Esophagus squamous epithelium (tissue), 5 donors: ENCODE results near the gene HFM1. TPM values are rescaled to one million over a fixed set of nuclear protein-coding genes. Genes with fewer than 3 reads are reported as not detected.
A peak's percentile ranks its signal among the peaks of the same experiment; 100 is the strongest.
"Not testable (repeated sequence)": the region's sequence is repeated elsewhere in the genome, so short reads cannot be mapped to it uniquely, and the experiment has no call there.

Experiments
- DNase-seq: peaks from one replicate; lab custom pipeline; 2025; lab: John Stamatoyannopoulos, UW
- H3K27ac ChIP-seq, 4 donors: fragments of 200-600 bp; sonication (generic); one replicate each; pipeline ENCODE4 v1.5.1; 2016 to 2019; ENCODE audit warnings: mild to moderate bottlenecking in 1 of 4
- H3K27me3 ChIP-seq, 4 donors: fragments of 200-600 bp; sonication (generic); 1 replicate in 3 of 4; 2 replicates in 1 of 4; pipeline versions ENCODE4 v1.5.1 to v1.6.0; 2017 to 2021; ENCODE audit warnings: antibody characterized with exemption in 1 of 4
- H3K36me3 ChIP-seq, 3 donors: fragments of 200-600 bp; sonication (generic); one replicate each; pipeline ENCODE4 v1.5.1; 2016 to 2019
- H3K4me1 ChIP-seq, 3 donors: fragments of 200-600 bp; sonication (generic); one replicate each; pipeline ENCODE4 v1.5.1; 2017 to 2019
- H3K4me3 ChIP-seq, 4 donors: fragments of 200-600 bp; sonication (generic); 1 replicate in 3 of 4; 2 replicates in 1 of 4; pipeline ENCODE4 v1.5.1; 2016 to 2019; ENCODE audit warnings: mild to moderate bottlenecking in 2 of 4, moderate library complexity in 1 of 4
- H3K9me3 ChIP-seq, 3 donors: fragments of 200-600 bp; sonication (generic); one replicate each; pipeline ENCODE4 v1.5.1; 2016 to 2019
- CTCF ChIP-seq, 6 experiments: fragments of 450-650 bp in 4 of 6; fragments of 200-600 bp in 2 of 6; sonication (generic) in 2 of 6; IDR thresholded peaks; one replicate each; pipeline ENCODE4 v1.5.1; 2016 to 2019; ENCODE audit warnings: antibody characterized with exemption in 6 of 6, mild to moderate bottlenecking in 4 of 6, moderate library complexity in 4 of 6
- POLR2A ChIP-seq, 4 donors: fragments of 450-650 bp; IDR thresholded peaks; one replicate each; pipeline ENCODE4 v1.6.1; 2017; ENCODE audit warnings: antibody characterized with exemption in 4 of 4, mild to moderate bottlenecking in 4 of 4, moderate library complexity in 3 of 4
- WGBS, 2 donors: methylation state at CpG; one replicate each; pipeline ENCODE4 v1.1.5; 2018; 5-methylcytosine and 5-hydroxymethylcytosine counted together
- intact Hi-C: fragments of 100-400 bp; cut with DNase I; formaldehyde crosslinking; loops from one replicate; pipeline ENCODE4 v1.15.0; 2022
- total RNA-seq, 4 donors: library from RNA; depleted of rRNA; stranded (reverse); fragments of >200 nt; gene quantifications; one replicate each; pipeline ENCODE4 v1.1.0, GENCODE V29; 2016
- donor health status: DM: yes; HTN: yes; CAD: no.

HFM1 gene
- total RNA-seq, result under 1 TPM in 3 of 4 donors, not detected in 1; 0.09 to 0.79 (median 0.76) TPM

- Histone ChIP-seq H3K9me3 (no peaks in the 10 kb centered on the region), H3K27me3 (peaks cover 0 to 14% (median 0%) of the 10 kb centered on the region in 4 donors), H3K4me1 (peaks cover 0 to 14% (median 0%) of the 10 kb centered on the region in 3 donors), H3K27ac (peak within 1 kb of the TSS; percentile 63 to 88 (median 79)), H3K36me3 (no peaks in the 10 kb centered on the region), H3K4me3 (peak within 1 kb of the TSS; percentile 37 to 78 (median 58))
- intact Hi-C loops, result no loop called here
- 2 to 11% methylated on average over 13 to 18 of the region's 69 CpGs for WGBS, 2 donors
- DNase-seq, result no peak
- TF ChIP-seq POLR2A (IDR thresholded peaks at IDR 0.05) (no peak), CTCF (IDR thresholded peaks at IDR 0.05) (peak in 1 of 6 experiments; percentile 10)
Measured at GRCh38 chr1:91404151-91405012, at the start of gene HFM1. HFM1 (minus strand) TSS chr1:91404837; CDS start chr1:91401082, 3,755 bp downstream.

- Histone ChIP-seq H3K36me3 (no peaks in the 10 kb centered on the region), H3K27ac (no peak overlapping the region), H3K4me3 (no peak overlapping the region), H3K9me3 (no peaks in the 10 kb centered on the region), H3K27me3 (no peaks in the 10 kb centered on the region), H3K4me1 (peaks cover 0 to 9% (median 0%) of the 10 kb centered on the region in 3 donors)
- 26 to 38% methylated on average over 2 of the region's 2 CpGs for WGBS, 2 donors
- intact Hi-C loops, result no loop called here
- no peak for DNase-seq
- no peak for TF ChIP-seq CTCF (IDR thresholded peaks at IDR 0.05)
- TF ChIP-seq POLR2A (IDR thresholded peaks at IDR 0.05), result no peak
Measured at GRCh38 chr1:91454136-91454535, 49.5 kb upstream of the HFM1 start.

GRCh38 chr1:91450260-91450659 lies 45.6 kb upstream of the HFM1 start:
- intact Hi-C loops, result no loop called here
- no peaks in the 10 kb centered on the region for H3K36me3 ChIP-seq
- WGBS, 2 donors, result 19 to 30% methylated on average over 2 of the region's 2 CpGs
- no peak overlapping the region for H3K27ac ChIP-seq
- H3K4me1 ChIP-seq, result peaks cover 0 to 9% (median 0%) of the 10 kb centered on the region in 3 donors
- no peak for DNase-seq
- no peaks in the 10 kb centered on the region for H3K9me3 ChIP-seq
- no peaks in the 10 kb centered on the region for H3K27me3 ChIP-seq
- TF ChIP-seq POLR2A (IDR thresholded peaks at IDR 0.05) (no peak), CTCF (IDR thresholded peaks at IDR 0.05) (no peak)
- no peak overlapping the region for H3K4me3 ChIP-seq

- H3K9me3 ChIP-seq, intact Hi-C loops, H3K36me3 ChIP-seq, H3K4me3 ChIP-seq, H3K27me3 ChIP-seq, H3K4me1 ChIP-seq, H3K27ac ChIP-seq, DNase-seq: not testable (repeated sequence)
- WGBS, 2 donors, result 69 to 97% methylated on average over 2 of the region's 2 CpGs
Measured at GRCh38 chr1:91447782-91448181, 43.1 kb upstream of the HFM1 start.

- intact Hi-C loops, H3K27me3 ChIP-seq, DNase-seq: not testable (repeated sequence)
Measured at GRCh38 chr1:91441980-91442379, 37.3 kb upstream of the HFM1 start.

GRCh38 chr1:91440847-91441246 lies 36.2 kb upstream of the HFM1 start:
- TF ChIP-seq POLR2A (IDR thresholded peaks at IDR 0.05) (no peak), CTCF (IDR thresholded peaks at IDR 0.05) (peak in 1 of 6 experiments; percentile 17)
- no peak overlapping the region for H3K27ac ChIP-seq
- 52 to 61% methylated on average over 1 of the region's 1 CpG for WGBS, 2 donors
- intact Hi-C loops, result no loop called here
- no peaks in the 10 kb centered on the region for H3K4me1 ChIP-seq
- H3K27me3 ChIP-seq, result no peaks in the 10 kb centered on the region
- no peak overlapping the region for H3K4me3 ChIP-seq
- no peaks in the 10 kb centered on the region for H3K36me3 ChIP-seq
- H3K9me3 ChIP-seq, result no peaks in the 10 kb centered on the region
- DNase-seq, result no peak

More at GRCh38 chr1:91441980-91442379, 37.3 kb upstream of the HFM1 start:
- not testable (repeated sequence) for H3K9me3 ChIP-seq, H3K27ac ChIP-seq, H3K4me3 ChIP-seq, H3K4me1 ChIP-seq, H3K36me3 ChIP-seq
- WGBS, 2 donors, result 83% methylated on average over 1 of the region's 5 CpGs; no CpG with 5 or more reads in 1 of the 2 donors
